SU-DHL-6 (cell line): ENCODE results near the gene CCDC7.

Experiments used
- EZH2phosphoT487 ChIP-seq: fragments of 200-600 bp; sonication (generic), shearing (Covaris generic); conservative IDR thresholded peaks from 2 replicates; pipeline ENCODE4 v1.6.1; 2018; ENCODE audit warnings: mild to moderate bottlenecking, antibody characterized with exemption, low read length, moderate library complexity, mixed read lengths
- TF ChIP-seq, protein P1 (sequence below): fragments of 200-600 bp; sonication (generic); IDR thresholded peaks from one replicate; pipeline ENCODE4 v1.5.1; 2017; ENCODE audit warnings: antibody characterized with exemption, mild to moderate bottlenecking, low read length, moderate library complexity; ENCODE audit not compliant: insufficient read depth, poor library complexity, severe bottlenecking

DNA sequence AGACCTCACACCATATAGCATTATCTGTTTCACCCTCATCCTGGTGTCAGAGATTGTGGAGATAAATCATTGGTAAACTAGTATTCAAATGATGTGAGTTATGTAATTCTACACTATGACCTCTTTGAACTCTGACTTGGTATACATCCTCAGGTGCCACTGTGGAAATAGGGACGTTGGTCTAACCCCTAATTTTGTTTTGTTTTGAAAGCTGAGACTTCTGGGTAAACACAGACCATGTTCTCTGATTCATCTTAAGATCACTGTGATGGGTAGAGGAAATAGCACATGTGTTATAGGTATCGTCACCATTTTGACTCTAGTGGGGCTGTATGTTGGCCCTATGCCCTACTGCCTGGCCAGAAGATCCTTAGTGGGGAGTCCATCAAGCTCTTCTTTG is 241.6 kb downstream of the CCDC7 start:
- TF ChIP-seq, protein P1, sequence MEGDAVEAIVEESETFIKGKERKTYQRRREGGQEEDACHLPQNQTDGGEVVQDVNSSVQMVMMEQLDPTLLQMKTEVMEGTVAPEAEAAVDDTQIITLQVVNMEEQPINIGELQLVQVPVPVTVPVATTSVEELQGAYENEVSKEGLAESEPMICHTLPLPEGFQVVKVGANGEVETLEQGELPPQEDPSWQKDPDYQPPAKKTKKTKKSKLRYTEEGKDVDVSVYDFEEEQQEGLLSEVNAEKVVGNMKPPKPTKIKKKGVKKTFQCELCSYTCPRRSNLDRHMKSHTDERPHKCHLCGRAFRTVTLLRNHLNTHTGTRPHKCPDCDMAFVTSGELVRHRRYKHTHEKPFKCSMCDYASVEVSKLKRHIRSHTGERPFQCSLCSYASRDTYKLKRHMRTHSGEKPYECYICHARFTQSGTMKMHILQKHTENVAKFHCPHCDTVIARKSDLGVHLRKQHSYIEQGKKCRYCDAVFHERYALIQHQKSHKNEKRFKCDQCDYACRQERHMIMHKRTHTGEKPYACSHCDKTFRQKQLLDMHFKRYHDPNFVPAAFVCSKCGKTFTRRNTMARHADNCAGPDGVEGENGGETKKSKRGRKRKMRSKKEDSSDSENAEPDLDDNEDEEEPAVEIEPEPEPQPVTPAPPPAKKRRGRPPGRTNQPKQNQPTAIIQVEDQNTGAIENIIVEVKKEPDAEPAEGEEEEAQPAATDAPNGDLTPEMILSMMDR = no peak
- no peak for TF ChIP-seq EZH2phosphoT487
